PC-3 (cell line): Measurements from ENCODE around the gene CABLES1. TPM values are rescaled to one million over a fixed set of nuclear protein-coding genes. Genes with fewer than 3 reads are reported as not detected.
"Not testable (repeated sequence)": the region's sequence is repeated elsewhere in the genome, so short reads cannot be mapped to it uniquely, and the experiment has no call there.

ENCODE experiments used
- ATAC-seq: fragments of 200-7000 bp; cut with Tn5 transposase; 2 replicates; pipeline ENCODE4 v1.9.1; 2020; ENCODE audit warnings: mild to moderate bottlenecking, moderate library complexity
- BruUV-seq: library from RNA; stranded (reverse); fragments of 400-500 nt; replicated peaks from 2 replicates; lab custom pipeline; 2021; lab: Mats Ljungman, UMichigan
- CTCF ChIA-PET: fragments of 300-600 bp; sonication (Branson Sonifier 250); formaldehyde crosslinking; loops from one replicate; lab custom pipeline; 2022; ENCODE audit warnings: antibody characterized with exemption; lab: Charles Lee
- POLR2A ChIA-PET: fragments of 300-600 bp; sonication (Branson Sonifier 250); formaldehyde crosslinking; loops from one replicate; lab custom pipeline; 2022; ENCODE audit warnings: antibody characterized with exemption; ENCODE audit not compliant: unreplicated experiment; lab: Charles Lee
- DNase-seq: peaks from one replicate; pipeline ENCODE4 v3.0.0-alpha.2; 2015
- H2AFZ ChIP-seq: fragments of 300-600 bp; sonication (generic); 2 replicates; pipeline ENCODE4 v1.6.0; 2016; ENCODE audit warnings: antibody characterized with exemption, low read length
- H3F3A ChIP-seq: fragments of 300-600 bp; sonication (generic); one replicate; pipeline ENCODE4 v1.6.0; 2017; ENCODE audit warnings: antibody characterized with exemption, low read length, control low read depth, mild to moderate bottlenecking; ENCODE audit not compliant: unreplicated experiment
- H3K27ac ChIP-seq: fragments of 300-600 bp; sonication (generic); 2 replicates; pipeline ENCODE4 v1.5.1; 2016; ENCODE audit warnings: mild to moderate bottlenecking, low read length
- H3K27me3 ChIP-seq: fragments of 300-600 bp; sonication (generic); 2 replicates; pipeline ENCODE4 v1.6.1; 2016; ENCODE audit warnings: low read length, mixed read lengths
- H3K36me3 ChIP-seq: fragments of 300-600 bp; sonication (generic); 2 replicates; pipeline ENCODE4 v1.6.1; 2016; ENCODE audit warnings: low read depth, mixed run types, low read length, mixed read lengths
- H3K4me1 ChIP-seq: fragments of 300-600 bp; sonication (generic); 2 replicates; pipeline ENCODE4 v1.5.1; 2016; ENCODE audit warnings: low read length; ENCODE audit not compliant: insufficient read depth
- H3K4me2 ChIP-seq: fragments of 300-600 bp; sonication (generic); 2 replicates; pipeline ENCODE4 v1.6.0; 2016; ENCODE audit warnings: low read length
- H3K4me3 ChIP-seq: fragments of 300-600 bp; sonication (generic); 2 replicates; pipeline ENCODE4 v1.5.1; 2016; ENCODE audit warnings: mild to moderate bottlenecking, low read length, mixed read lengths
- H3K79me2 ChIP-seq: fragments of 300-600 bp; sonication (generic); 2 replicates; pipeline ENCODE4 v1.6.1; 2017; ENCODE audit warnings: low read length, mixed read lengths
- H3K9ac ChIP-seq: fragments of 300-600 bp; sonication (generic); 2 replicates; pipeline ENCODE4 v1.6.0; 2016; ENCODE audit warnings: mild to moderate bottlenecking, low read length
- H3K9me2 ChIP-seq: fragments of 300-600 bp; sonication (generic); replicated peaks from 2 replicates; pipeline ENCODE4 v1.6.1; 2016; ENCODE audit warnings: mixed run types, low read length, mixed read lengths
- H3K9me3 ChIP-seq: fragments of 300-600 bp; sonication (generic); 2 replicates; pipeline ENCODE4 v1.6.1; 2016; ENCODE audit warnings: low read length, mixed read lengths
- H4K20me1 ChIP-seq: fragments of 300-600 bp; sonication (generic); 2 replicates; pipeline ENCODE4 v1.6.1; 2016; ENCODE audit warnings: low read length, mixed read lengths
- CTCF ChIP-seq: fragments of 300-600 bp; sonication (generic); conservative IDR thresholded peaks from 2 replicates; pipeline ENCODE4 v1.5.1; 2017; ENCODE audit warnings: antibody characterized with exemption, low read depth, mild to moderate bottlenecking, low read length
- EZH2 ChIP-seq: fragments of 300-600 bp; sonication (generic); IDR thresholded peaks from one replicate; pipeline ENCODE4 v1.6.1; 2017; ENCODE audit warnings: antibody characterized with exemption, mild to moderate bottlenecking, low read length; ENCODE audit not compliant: unreplicated experiment
- EZH2phosphoT487 ChIP-seq: fragments of 300-600 bp; sonication (generic); IDR thresholded peaks from 2 replicates; pipeline ENCODE4 v1.6.1; 2018; ENCODE audit warnings: mild to moderate bottlenecking, antibody characterized with exemption, low read length, borderline replicate concordance
- intact Hi-C: fragments of 100-400 bp; cut with micrococcal nuclease; formaldehyde crosslinking; loops from 2 replicates; pipeline ENCODE4 v1.9.0; 2023
- total RNA-seq: library from RNA; depleted of rRNA; stranded (reverse); fragments of >200 nt; gene quantifications from 2 replicates; pipeline ENCODE4 v1.2.3, GENCODE V29; 2014

CABLES1 gene
- total RNA-seq, 1 experiment from 2014 or later, result 18.6 TPM

GRCh38 chr18:23240609-23240930 is 105.3 kb downstream of the CABLES1 start:
- no peaks in the 10 kb centered on the region for H4K20me1 ChIP-seq
- no peak overlapping the region for H2AFZ ChIP-seq
- POLR2A ChIA-PET, result no interaction called here
- H3K27me3 ChIP-seq, result no peaks in the 10 kb centered on the region
- intact Hi-C loops, result no loop called here
- no peaks in the 10 kb centered on the region for H3K79me2 ChIP-seq
- H3K9me2 ChIP-seq, result no peaks in the 10 kb centered on the region
- no peaks in the 10 kb centered on the region for H3K36me3 ChIP-seq
- CTCF ChIA-PET, result no interaction called here
- no peaks in the 10 kb centered on the region for H3K4me1 ChIP-seq
- no peak overlapping the region for H3K4me3 ChIP-seq
- no peak overlapping the region for H3K4me2 ChIP-seq
- no peak overlapping the region for H3K9ac ChIP-seq
- no peak for TF ChIP-seq EZH2
- no peak for TF ChIP-seq EZH2phosphoT487
- no peak for TF ChIP-seq CTCF
- ATAC-seq (no peak), DNase-seq (no peak)
- H3F3A ChIP-seq, result no peaks in the 10 kb centered on the region
- no peaks in the 10 kb centered on the region for H3K9me3 ChIP-seq
- H3K27ac ChIP-seq, result no peak overlapping the region
- no TSS peak for BruUV-seq

GRCh38 chr18:23241833-23242496 is 106.7 kb downstream of the CABLES1 start:
- H3K4me1 ChIP-seq, H2AFZ ChIP-seq, H3K9me3 ChIP-seq, H3K9me2 ChIP-seq, BruUV-seq, ATAC-seq, H3K79me2 ChIP-seq, H3F3A ChIP-seq, H3K27ac ChIP-seq, CTCF ChIA-PET, POLR2A ChIA-PET, H4K20me1 ChIP-seq, DNase-seq, H3K4me3 ChIP-seq, H3K4me2 ChIP-seq, intact Hi-C loops, H3K9ac ChIP-seq, H3K36me3 ChIP-seq, H3K27me3 ChIP-seq: not testable (repeated sequence)

- no peaks in the 10 kb centered on the region for H3K4me1 ChIP-seq
- TF ChIP-seq CTCF (no peak), EZH2phosphoT487 (no peak), EZH2 (no peak)
- no peak for ATAC-seq
- ChIA-PET CTCF (no interaction called here), POLR2A (no interaction called here)
- DNase-seq, result no peak
- H3K9me3 ChIP-seq, result no peaks in the 10 kb centered on the region
- intact Hi-C loops, result no loop called here
- no peak overlapping the region for H3K4me2 ChIP-seq
- no TSS peak for BruUV-seq
- H4K20me1 ChIP-seq, result no peaks in the 10 kb centered on the region
- H3K36me3 ChIP-seq, result no peaks in the 10 kb centered on the region
- H3K9me2 ChIP-seq, result no peaks in the 10 kb centered on the region
- no peak overlapping the region for H2AFZ ChIP-seq
- H3K9ac ChIP-seq, result no peak overlapping the region
- H3K27me3 ChIP-seq, result no peaks in the 10 kb centered on the region
- H3K4me3 ChIP-seq, result no peak overlapping the region
- no peaks in the 10 kb centered on the region for H3K79me2 ChIP-seq
- no peak overlapping the region for H3K27ac ChIP-seq
- no peaks in the 10 kb centered on the region for H3F3A ChIP-seq
Measured at GRCh38 chr18:23243178-23243577, 107.9 kb downstream of the CABLES1 start.
